Stimulated activated CD8-positive, alpha-beta memory T cell treated with anti-CD3 and anti-CD28 coated beads, Interleukin-4, amount 100 ng/mL, for 24 hours (primary cell): ENCODE results near the gene VAPA.
"Not testable (repeated sequence)": the region's sequence is repeated elsewhere in the genome, so short reads cannot be mapped to it uniquely, and the experiment has no call there.

Source experiments
- DNase-seq: peaks from one replicate; pipeline ENCODE4 v3.0.0-alpha.2; 2020; ENCODE audit warnings: low read depth

Gene VAPA

GRCh38 chr18:9886005-9886348 is 27.8 kb upstream of the VAPA start:
- no peak for DNase-seq

- no peak for DNase-seq
Observed at GRCh38 chr18:9887992-9888391, 25.8 kb upstream of the VAPA start.

- DNase-seq = no peak
Observed at GRCh38 chr18:9890196-9890595, 23.6 kb upstream of the VAPA start.

GRCh38 chr18:9890957-9891356 is 22.9 kb upstream of the VAPA start:
- DNase-seq = no peak

- not testable (repeated sequence) for DNase-seq
Observed at GRCh38 chr18:9891515-9891914, 22.3 kb upstream of the VAPA start.

- DNase-seq = no peak
Observed at GRCh38 chr18:9894454-9895068, 19.3 kb upstream of the VAPA start.

- DNase-seq = no peak
Observed at GRCh38 chr18:9897129-9897528, 16.7 kb upstream of the VAPA start.

- DNase-seq = not testable (repeated sequence)
Observed at GRCh38 chr18:9897787-9898291, 16.0 kb upstream of the VAPA start.

- no peak for DNase-seq
Observed at GRCh38 chr18:9898792-9899549, 14.8 kb upstream of the VAPA start.

- not testable (repeated sequence) for DNase-seq
Observed at GRCh38 chr18:9899550-9899930, 14.3 kb upstream of the VAPA start.

GRCh38 chr18:9900699-9901098 is 13.1 kb upstream of the VAPA start:
- DNase-seq = no peak

GRCh38 chr18:9901377-9901776 is 12.4 kb upstream of the VAPA start:
- no peak for DNase-seq

- DNase-seq = not testable (repeated sequence)
Observed at GRCh38 chr18:9902264-9902663, 11.6 kb upstream of the VAPA start.

- DNase-seq = no peak
Observed at GRCh38 chr18:9902832-9903231, 11.0 kb upstream of the VAPA start.

- DNase-seq = no peak
Observed at GRCh38 chr18:9905401-9905922, 8.4 kb upstream of the VAPA start.

GRCh38 chr18:9906481-9906880 is 7.3 kb upstream of the VAPA start:
- no peak for DNase-seq

GRCh38 chr18:9907867-9908266 is 5.9 kb upstream of the VAPA start:
- no peak for DNase-seq

GRCh38 chr18:9910071-9910470 is 3.7 kb upstream of the VAPA start:
- DNase-seq = no peak

- no peak for DNase-seq
Observed at GRCh38 chr18:9910661-9911060, 3.2 kb upstream of the VAPA start.

GRCh38 chr18:9911226-9911625 is 2.6 kb upstream of the VAPA start:
- no peak for DNase-seq

- not testable (repeated sequence) for DNase-seq
Observed at GRCh38 chr18:9912285-9912684, 1.5 kb upstream of the VAPA start.

- DNase-seq = no peak
Observed at GRCh38 chr18:9913151-9913525, 678 bp upstream of the VAPA start.

- no peak for DNase-seq
Observed at GRCh38 chr18:9914334-9914583, 443 bp downstream of the VAPA start.
